NCI-H2196 (cell line): ENCODE results near the gene CLEC20A.

Experiments used
- DNase-seq: peaks from one replicate; lab custom pipeline; 2025; ENCODE audit not compliant: unreplicated experiment; lab: John Stamatoyannopoulos, UW

Gene CLEC20A

DNA sequence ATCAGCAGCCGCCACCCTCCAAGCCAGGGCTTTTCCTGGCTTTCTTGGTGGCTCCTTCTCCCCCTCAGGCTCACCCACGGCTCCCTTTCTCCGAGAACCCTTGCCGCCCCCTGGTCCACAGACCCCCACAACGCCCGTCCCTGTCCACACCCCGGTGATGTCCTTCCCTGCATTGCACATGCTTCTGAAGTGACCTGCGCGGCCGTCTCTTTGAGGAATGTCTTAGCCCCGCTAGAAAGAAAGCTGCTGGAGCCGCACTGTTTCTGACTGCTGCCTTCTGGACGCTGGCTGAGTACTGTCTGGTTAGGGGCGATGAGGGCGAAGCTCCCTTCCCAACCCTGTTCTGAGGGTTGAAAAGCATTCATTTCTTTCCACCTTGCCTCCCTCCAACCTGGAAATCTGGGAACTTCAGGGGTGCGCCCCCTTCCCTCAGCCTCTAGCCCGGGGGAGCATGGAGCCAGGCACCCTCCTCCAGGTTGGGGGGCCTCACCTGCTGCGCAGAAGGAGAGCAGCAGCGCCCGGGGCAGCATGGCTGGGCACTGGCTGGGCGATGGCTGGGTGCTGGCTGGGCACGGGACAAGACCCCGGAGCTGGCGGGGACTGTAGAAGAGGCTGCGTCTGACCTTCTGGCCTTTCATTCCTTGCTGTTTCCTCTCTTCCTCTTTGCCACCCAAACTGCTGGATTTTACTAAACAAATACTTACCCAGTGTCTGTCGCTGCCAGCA, at the start of gene CLEC20A:
TSS of gene CLEC20A (minus strand) at position 555 of the 726 bp plus-strand sequence. CDS start at position 530, 25 bp downstream.
- no peak for DNase-seq

DNA sequence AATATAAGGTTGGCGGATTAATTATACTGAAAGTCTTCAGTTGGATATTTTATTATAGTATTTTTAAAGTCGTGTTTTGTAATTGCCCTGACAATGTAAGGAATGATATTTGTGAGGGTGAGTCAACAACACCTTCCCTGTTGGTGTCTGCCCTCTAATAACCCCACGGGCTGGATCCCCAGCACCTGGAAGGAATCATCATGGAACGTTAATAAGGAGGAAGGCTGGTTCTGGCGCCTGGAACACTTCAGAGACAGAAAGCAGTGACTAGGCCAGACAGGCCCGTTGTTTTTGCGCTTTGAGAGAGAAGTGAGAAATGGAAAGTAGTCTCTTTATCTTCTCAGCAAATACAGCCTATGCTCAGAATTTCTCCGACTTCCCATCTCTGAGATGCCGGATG, 47.8 kb upstream of the CLEC20A start:
- DNase-seq: no peak

DNA sequence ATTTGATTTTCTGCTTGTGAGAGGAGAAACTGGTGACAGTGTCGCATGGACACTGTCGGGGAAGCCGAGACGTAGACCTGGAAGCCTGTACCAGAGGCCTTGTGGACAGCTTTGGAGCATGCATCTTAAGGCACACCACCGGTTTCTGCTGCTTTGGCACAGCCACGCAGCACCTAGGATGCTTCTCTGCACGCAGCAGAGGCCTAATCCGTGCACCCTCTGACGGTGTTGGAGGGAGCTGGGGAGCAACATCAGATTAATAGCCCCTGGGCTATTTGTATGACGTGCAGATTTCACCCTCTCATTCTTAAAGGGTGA, 46.5 kb upstream of the CLEC20A start:
- no peak for DNase-seq

DNA sequence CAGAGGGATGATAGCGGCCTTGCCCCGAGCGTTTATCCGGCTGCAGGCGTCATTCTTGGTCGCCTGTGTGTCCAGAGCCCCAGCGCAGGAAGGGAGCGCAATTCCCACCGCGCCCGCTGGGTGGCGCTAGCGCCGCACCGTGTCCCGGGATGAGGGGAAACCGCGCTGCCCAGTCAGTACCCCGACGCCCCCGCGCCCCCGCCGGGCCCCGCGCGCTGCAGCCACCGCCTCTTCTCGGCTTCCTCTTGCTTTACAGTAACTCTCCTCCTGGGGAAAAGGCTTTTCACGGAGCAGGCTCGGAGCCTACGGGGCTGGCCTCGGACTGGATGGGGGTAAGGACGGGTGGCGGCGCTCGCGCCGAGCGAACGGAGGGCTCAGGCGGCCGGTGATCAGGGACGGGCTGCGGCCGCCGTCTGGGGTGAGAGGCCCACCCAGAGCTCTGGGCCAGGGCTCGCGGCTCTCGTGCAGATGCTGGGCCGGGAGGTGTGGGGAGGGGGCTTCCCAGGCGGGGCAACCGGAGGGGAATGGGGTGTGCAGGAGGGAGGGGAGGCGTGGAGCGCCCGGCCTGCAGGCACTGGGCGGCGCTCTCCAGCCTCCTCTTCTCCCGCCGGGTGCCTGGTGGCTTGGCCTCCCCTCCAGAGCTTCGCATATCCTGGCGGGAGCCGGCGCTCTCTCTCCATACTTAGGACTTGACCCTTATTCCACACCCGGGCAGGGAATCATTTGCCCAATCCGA, 46.0 kb upstream of the CLEC20A start:
- peak; percentile 85 for DNase-seq

DNA sequence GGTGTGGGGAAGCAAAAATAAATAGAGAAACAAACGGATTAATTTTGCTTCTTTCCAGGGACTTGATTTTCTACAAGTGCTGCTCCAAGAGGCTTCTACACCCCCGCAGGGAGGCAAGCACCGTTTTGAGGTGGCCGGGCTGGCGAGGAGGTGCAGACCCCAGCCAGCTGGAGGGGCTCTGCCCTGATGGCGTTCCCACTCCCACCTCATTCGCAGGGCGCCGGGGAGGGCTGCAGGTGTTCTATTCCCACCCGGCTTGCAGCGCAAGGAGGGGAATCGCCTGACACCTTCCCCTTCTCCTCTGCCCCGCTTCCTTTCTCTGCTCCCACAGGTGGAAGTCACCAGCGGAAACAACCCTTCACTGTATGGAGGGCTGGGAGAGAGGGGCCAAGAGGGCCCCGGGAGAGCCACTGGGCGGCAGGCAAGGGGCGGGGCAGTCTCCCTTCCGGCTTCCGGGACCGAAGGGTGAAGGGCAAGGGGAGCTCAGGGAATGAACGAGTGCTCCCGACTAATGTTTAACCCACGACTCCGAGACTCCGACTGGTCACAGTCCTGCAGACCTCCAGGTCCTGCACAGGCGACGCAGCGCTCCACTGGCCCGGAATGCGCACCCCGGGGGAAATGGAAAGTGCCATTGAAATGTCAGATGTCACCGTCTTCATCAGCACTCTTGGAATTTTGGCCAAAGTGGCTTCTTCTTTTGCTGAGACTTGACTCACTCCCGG, 45.2 kb upstream of the CLEC20A start:
- DNase-seq: peak; percentile 32

DNA sequence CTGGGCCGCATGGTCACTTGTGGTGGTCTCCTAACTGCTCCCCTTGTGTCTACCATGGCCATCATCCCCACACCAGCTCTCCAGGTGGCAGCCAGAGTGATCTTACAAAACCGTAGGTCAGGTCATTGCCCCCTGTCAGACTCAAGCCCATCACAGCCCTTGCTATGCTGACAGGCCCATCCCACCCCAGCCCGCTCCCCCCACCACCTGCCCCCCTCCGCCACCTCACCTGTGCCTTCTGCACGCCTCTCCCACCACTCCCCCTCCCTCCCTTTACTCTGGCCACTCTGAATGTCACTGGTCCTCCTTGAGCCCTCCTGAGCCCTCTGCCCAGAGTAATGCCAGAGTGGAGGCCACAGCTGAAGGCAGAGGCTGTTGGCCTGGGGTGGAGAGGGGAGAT, 44.6 kb upstream of the CLEC20A start:
- DNase-seq: no peak

DNA sequence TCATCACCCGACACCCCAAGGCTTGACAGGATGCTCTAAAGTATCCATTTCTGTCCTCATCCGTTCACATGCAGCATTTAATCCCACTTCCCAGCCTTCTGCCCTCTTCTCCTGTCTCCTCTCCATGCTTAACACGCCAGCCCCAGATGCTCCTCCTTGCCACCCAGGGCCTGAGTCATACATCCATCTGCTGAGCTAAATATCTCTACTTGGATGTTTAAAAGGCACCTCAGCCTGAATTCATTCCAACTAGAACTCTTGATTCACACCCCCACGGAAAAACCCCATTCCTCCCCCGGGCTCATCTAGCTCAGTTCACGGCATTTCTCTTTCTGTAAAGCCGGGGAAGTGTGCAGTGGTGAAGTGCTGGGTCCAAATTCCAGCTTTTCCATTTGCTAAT, 43.9 kb upstream of the CLEC20A start:
- no peak for DNase-seq

DNA sequence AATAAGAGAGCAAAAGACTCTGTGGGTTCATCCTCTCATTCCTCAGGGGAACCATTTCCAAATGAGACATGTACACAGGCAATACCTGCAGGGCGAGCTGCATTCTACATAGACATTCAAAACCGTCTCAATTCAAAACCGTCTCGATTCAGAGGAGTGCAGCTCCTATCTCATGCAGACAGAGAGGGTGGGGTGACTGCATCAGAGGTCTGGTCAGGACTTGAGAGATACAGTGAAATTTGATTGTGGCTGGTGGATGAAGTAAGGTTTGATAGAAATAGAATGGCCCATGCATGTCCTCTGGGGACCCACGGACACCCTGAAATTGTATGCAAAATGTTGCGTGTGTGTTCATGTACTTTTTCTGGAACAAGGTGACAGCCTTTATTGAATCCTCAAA, 43.4 kb upstream of the CLEC20A start:
- no peak for DNase-seq

DNA sequence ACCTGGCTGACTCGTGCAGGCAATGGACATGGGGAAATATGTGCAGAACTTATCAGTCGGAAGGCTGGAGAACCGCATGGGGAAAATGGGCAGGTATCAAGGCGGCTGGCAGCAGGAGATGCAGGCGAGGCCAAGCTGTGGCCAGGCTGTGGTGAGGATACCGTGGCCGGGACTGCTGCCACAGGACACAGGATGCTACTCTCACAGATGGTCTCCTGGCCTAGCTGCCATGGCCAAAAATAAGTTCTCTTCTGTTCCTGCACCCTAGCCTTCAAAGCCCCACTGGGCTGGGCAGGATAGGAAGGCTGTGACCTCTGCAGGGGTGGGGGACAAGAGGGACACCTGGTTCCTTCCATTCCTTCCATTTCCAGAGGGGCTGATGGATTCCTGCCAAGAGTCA, 42.5 kb upstream of the CLEC20A start:
- no peak for DNase-seq

DNA sequence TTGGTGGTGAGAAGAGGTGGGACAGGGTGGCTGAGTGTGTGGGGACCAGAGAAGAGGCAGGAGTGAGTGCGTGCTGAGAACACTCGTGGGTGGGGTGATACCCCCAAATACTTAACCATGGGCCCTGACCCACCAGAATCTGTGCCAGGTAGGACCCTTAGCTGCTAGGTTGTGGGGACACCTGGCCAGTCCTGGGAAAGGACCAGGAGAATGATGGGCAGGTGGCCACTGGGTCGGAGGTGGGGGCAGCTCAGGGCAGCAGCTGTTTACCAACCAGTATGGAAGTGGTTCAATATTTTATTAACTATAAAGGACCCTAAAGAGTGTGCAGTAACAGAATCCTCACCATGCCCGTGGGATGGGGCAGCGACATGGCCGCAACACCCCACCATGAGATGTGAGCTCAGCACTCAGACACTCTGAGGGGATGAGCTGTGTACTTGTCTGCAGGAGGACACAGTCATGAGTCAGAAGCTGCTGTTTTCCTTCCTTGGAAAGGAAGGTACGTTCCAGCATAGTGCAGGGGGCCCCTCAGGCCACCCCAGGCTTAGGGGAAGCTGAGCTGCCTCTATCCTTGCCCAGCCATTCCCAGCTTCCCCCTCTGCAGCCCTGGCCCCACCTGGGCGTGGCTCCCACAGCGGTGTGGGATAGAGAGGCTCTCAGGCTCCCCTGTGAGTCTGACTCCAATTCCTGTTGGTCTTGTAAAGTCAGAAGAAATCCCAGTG, 41.6 kb upstream of the CLEC20A start:
- no peak for DNase-seq

DNA sequence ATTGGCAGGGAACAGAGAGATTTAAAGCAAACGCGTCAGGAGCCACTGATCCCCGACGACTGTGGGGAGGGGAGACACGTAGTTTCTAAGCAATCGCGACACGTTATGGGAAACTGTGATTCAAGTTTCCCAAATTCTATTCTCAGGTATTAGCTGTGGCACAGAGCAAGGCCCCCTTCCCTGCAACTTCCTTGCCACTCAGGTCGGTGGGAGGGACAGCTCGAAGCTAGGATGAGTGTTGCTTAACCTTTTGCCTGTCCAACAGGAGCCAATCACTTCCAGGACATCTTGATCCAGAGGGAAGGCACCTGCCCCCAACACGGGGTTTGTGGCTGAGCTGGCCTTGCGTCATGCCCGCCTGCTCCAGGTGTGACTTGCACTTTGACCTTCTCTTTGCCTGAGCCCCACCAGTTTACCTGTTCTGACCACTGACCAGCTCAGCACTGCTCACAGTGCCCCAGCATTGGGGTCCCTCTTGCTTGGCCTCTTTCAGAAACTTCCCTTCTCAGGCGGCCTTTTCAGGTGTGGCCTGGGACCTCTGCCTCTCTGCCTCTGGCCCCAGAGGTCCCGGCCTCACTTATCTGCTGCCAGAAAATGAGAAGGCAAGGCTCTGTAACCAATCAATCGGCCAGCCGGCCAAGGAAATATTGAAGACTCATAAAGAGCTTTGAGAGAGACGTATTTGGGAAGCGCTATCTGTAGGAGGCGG, 40.8 kb upstream of the CLEC20A start:
- DNase-seq: no peak

DNA sequence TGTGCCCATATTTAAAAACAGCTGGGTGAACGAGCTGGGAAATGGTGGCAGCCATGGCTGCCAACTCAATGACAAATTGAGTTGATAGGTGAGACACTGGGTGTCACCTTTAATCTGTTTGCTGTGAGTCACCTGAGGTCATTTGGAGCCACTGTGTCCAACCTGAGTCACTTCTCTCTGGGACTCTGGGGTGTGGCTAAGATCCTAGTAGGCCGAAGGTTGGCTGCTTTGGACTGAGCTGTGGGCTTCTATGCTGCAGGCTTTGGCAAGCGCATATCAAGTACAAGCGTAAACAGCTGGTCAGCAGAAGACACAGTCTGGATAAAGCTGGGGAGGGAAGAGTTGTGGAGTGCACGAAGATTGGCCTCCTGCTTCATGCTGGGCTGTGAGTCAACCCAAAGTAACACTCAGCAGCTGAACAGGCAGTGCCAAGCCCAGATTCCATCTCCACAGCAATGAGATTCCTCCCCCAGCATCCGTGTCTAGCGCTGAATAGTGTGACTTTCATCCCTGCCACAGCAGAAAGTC, 40.1 kb upstream of the CLEC20A start:
- DNase-seq: no peak

DNA sequence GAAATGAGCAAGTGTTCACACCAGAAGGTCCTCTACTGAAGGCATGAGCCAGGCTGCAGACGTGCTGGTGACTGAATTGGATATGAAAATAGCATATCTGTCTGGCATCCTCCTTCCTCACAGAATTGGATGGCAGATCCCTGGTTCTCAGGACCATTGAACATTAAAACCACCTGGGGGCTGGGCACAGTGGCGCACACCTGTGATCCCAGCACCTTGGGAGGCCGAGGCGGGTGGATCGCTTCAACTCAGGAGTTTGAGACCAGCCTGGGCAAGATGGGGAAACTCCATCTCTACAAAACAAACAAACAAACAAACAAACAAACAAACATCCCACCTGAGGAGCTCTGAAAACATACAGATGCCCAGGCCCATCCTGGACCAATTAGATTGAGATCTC, 39.6 kb upstream of the CLEC20A start:
- no peak for DNase-seq

DNA sequence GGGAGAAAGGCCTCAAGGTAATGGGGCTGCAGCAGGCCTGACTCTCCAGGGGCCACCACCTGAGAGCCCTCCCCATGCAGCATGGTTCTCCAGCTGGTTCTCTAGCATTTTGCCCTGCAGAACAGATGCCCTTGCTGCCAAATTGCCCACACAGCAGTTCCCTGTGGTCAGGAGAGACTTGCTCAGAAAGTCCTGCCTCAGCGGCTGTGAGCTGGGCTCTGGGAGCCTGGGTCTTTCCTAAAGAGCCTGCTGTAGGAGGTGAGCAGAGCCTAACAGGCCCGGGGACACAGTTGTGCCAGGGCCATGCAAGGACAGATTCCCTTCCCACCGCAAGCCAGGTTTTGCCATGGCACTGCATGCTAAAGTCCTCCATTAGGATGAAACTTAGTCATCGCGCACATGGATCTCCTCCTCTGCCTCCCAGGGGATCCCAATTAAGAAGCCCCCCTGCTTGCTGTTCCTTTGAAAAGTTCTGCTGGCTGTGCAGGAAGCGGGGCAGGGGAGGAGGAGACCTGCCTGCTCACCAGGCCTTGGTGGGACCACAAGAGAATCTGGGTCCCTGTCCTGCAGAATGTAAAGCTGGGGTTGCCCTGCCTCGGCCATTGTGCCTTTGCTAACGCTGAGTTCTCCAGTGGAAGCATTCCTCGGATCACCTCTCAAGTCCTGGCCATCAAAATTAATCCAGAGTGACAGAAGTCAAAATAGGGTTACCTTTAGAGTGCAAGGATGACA, 37.5 kb upstream of the CLEC20A start:
- DNase-seq: no peak

DNA sequence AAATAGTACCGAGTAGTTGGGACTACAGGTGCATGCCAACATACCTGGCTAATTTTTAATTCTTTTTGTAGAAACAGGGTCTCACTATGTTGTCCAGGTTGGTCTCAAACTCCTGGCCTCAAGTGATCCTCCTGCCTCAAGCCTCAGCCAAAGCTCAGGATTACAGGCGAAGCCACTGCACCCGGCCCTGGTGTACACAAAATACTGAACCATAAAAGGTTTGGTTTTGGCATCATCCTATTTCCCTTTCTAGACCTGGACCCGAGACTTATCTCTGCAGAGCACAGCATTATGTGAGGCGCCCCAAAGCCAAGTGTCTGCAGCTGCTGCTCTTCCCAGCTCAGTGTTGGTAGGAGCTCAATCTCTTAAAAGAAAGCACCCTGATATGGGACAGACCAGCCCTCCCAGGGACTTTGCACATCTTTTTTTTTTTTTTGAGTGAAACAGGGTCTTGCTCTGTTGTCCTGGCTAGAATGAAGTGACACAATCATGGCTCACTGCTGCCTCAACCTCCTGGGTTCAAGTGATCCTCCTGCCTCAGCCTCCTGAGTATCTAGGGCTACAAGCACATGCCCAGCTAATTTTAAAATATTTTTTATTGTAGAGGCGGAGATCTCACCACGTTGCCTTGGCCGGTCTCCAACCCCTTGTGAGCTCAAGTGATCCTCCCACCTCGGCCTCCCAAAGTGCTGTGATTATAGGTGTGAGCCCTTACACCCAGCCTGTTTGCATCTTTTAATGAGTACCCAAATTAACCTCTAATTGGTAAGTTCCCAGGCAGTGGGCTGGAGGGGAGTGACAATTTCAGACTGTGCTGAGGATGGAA, 36.6 kb upstream of the CLEC20A start:
- DNase-seq: no peak

DNA sequence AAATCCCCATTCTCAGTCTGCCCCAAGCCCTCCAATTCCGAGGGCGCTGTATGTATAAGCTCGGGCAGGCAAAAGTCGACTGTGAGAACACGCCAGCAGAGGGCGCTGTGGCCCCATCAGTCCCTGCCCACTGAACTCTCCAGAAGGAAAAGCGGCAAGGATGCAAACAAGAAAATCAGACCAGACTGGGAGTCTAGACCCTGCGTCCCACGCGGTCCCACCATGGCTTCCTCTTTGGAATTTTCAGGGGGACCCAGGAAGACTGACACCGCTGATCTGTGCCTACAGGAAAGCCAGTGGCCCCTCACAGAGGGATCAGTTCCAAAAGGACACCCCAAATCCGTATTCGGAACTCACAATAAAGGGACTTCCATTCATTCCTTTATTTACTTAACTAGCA, 35.6 kb upstream of the CLEC20A start:
- DNase-seq: peak; percentile 73

DNA sequence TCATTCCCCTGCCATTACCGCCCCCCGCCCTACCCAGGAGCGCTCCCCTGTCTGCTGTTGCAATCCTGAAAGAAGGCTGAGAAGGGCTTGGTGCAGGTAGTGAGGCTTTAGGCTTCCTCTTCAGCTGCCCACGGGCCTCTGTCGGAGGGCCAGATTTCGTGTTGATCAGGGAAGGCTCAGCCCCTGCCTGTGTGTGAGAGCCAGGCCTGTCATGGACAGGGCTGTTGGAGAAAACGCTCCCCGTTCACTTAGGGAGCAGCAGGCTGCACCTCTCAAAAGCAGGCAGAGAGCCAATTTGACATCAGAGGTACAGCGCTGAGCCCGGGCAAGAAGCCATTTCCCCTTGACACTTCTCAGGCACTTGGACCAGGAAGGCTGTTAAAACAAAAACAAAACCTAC, 35.1 kb upstream of the CLEC20A start:
- no peak for DNase-seq

DNA sequence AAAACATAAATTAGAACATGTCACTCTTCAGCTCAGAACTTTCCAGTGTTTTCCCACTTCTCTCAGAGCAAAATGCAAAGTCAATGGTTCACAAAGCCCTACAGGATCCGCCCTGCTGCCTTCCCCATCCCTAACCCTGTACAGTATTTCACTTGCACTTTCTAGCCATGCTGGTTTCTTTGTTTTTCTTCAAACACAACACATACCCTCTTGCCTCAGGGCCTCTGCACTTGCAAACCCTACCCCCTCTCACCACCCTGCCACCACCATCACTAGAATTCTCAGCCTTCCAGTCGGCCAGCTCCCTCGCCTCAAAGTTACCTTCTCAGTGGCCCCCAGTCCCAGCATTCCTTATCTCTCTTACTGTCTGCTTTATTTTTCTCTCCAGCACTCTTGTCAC, 33.7 kb upstream of the CLEC20A start:
- DNase-seq: no peak

DNA sequence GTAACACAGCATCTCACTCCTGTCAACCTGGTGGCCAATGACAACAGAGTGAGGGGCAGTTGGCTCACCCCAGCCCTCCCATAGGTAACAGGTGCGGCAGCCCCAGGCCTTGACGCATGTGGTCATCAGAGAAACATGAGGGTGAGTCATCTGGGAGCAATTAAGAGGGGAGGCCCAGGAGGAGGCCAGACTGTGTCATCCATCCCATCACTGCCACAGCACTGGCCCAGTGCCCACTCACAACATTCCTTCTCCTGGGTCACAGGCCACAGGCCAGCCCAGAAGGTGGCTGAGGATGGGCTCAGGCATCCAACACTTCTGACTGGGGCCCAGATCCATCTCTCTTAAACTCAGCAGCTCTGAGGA, 33.3 kb upstream of the CLEC20A start:
- no peak for DNase-seq
